Calu3 (cell line): Measurements from ENCODE around the gene RASAL3. TPM values are rescaled to one million over a fixed set of nuclear protein-coding genes. Genes with fewer than 3 reads are reported as not detected.

Experiments used
- Bru-seq: library from RNA; stranded (reverse); fragments of 400-500 nt; gene quantifications from one replicate; lab custom pipeline; 2021; lab: Mats Ljungman, UMichigan
- BruChase-seq, 2 experiments: library from RNA; stranded (reverse); fragments of 400-500 nt; gene quantifications; one replicate each; lab custom pipeline; 2021; lab: Mats Ljungman, UMichigan
- BruUV-seq: library from RNA; stranded (reverse); fragments of 400-500 nt; replicated peaks from 2 replicates; lab custom pipeline; 2021; lab: Mats Ljungman, UMichigan
- CTCF ChIA-PET: fragments of 300-600 bp; sonication (Branson Sonifier 250); formaldehyde crosslinking; loops from one replicate; lab custom pipeline; 2022; ENCODE audit warnings: antibody characterized with exemption; lab: Charles Lee
- DNase-seq: peaks from one replicate; pipeline ENCODE4 v3.0.0; 2022
- H3K27ac Mint-ChIP-seq: one replicate; pipeline ENCODE4 v1.8.0; 2022; ENCODE audit warnings: mixed read lengths; ENCODE audit not compliant: unreplicated experiment
- H3K27me3 Mint-ChIP-seq: one replicate; pipeline ENCODE4 v1.8.0; 2022; ENCODE audit warnings: mixed read lengths; ENCODE audit not compliant: unreplicated experiment
- H3K36me3 Mint-ChIP-seq: one replicate; pipeline ENCODE4 v1.8.0; 2022; ENCODE audit warnings: mild to moderate bottlenecking, moderate library complexity, mixed read lengths; ENCODE audit not compliant: insufficient read depth, unreplicated experiment
- H3K4me1 Mint-ChIP-seq: one replicate; pipeline ENCODE4 v1.8.0; 2022; ENCODE audit warnings: mild to moderate bottlenecking, low read depth, mixed read lengths; ENCODE audit not compliant: unreplicated experiment
- H3K4me3 Mint-ChIP-seq: one replicate; pipeline ENCODE4 v1.8.0; 2022; ENCODE audit warnings: mild to moderate bottlenecking, low read depth, moderate library complexity, mixed read lengths; ENCODE audit not compliant: unreplicated experiment
- H3K9me3 Mint-ChIP-seq: one replicate; pipeline ENCODE4 v1.8.0; 2022; ENCODE audit warnings: low read depth, mixed read lengths; ENCODE audit not compliant: unreplicated experiment
- CTCF ChIP-seq: fragments of 200-600 bp; IDR thresholded peaks from one replicate; pipeline ENCODE4 v1.8.0; 2022; ENCODE audit warnings: antibody characterized with exemption; ENCODE audit not compliant: unreplicated experiment
- intact Hi-C: fragments of 100-400 bp; cut with micrococcal nuclease; formaldehyde crosslinking; loops from one replicate; pipeline ENCODE4 v1.10.0; 2022; ENCODE audit not compliant: unreplicated experiment
- long read RNA-seq: library from polyadenylated mRNA; stranded (forward); transcript quantifications from one replicate; pipeline ENCODE4 v2.0.0, GENCODE V29; 2022
- total RNA-seq: library from RNA; stranded (reverse); gene quantifications from 2 replicates; pipeline ENCODE4 v1.2.3, GENCODE V29; 2022

Gene RASAL3
- total RNA-seq (not detected in 2 replicates), Bru-seq, nascent RNA (not detected), BruChase-seq, experiment 1, labeled RNA remaining after a 6-hour chase (not detected), BruChase-seq, experiment 2, labeled RNA remaining after a 2-hour chase (not detected)
- long read RNA-seq = 0 reads

- no peaks in the 10 kb centered on the region for H3K4me1 Mint-ChIP-seq
- H3K27ac Mint-ChIP-seq = no peak within 1 kb of the TSS
- no peak for DNase-seq
- no peaks in the 10 kb centered on the region for H3K9me3 Mint-ChIP-seq
- no peaks in the 10 kb centered on the region for H3K36me3 Mint-ChIP-seq
- no TSS peak for BruUV-seq
- H3K4me3 Mint-ChIP-seq = no peak within 1 kb of the TSS
- peaks cover 39% of the 10 kb centered on the region for H3K27me3 Mint-ChIP-seq
- CTCF ChIA-PET = interaction anchor here (0.6 kb wide), 1 partner anchor 1804 kb away, joined by 3 read pairs; no protein-coding TSS in a partner anchor
- intact Hi-C loops = no loop called here
- no peak for TF ChIP-seq CTCF
These were observed at the start of gene RASAL3 for GRCh38 chr19:15464394-15465385. RASAL3 (minus strand) TSS chr19:15464544; CDS start chr19:15464358, 186 bp downstream.

DNA sequence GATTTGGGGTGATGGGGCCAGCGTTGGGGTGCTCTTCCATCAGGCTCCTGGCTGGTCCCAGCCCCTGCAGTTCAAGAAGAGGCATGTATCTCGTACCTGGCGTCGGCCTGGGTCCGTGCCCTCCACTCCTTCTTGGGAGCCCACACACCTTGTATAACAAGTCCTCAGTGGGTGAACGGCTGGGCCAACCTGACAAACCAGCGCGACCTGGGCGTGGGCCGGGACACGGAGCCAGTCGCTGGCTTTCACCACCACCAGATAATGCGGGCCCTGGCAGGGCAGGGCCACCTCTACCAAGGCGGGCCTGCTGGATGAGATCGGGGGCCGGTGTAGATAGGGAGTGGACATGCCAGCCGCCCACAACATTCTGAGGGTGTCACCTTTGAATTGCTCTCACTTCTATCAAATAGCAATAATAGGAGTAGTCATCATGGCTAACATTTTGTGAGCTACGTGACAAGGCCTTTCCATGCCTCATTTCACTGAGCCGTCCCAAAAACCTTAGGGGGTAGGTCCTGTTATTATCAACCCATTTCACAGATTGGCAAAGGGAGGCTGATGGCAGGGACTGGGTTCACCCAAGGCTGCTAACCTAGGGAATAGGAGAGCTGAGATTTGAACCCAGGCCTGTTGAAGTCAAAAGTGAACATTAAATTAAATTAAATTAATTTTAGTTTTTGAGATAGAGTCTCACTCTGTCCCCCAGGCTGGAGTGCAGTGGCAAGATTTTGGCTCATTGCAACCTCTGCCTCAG is 47.5 kb upstream of the RASAL3 start:
- Mint-ChIP-seq H3K9me3 (no peaks in the 10 kb centered on the region), H3K4me3 (no peak overlapping the region), H3K27ac (no peak overlapping the region), H3K27me3 (peaks cover 47% of the 10 kb centered on the region), H3K36me3 (no peaks in the 10 kb centered on the region), H3K4me1 (no peaks in the 10 kb centered on the region)
- intact Hi-C loops = no loop called here
- no peak for DNase-seq
- no TSS peak for BruUV-seq
- CTCF ChIA-PET = no interaction called here
- no peak for TF ChIP-seq CTCF

- Mint-ChIP-seq H3K4me3 (no peak within 1 kb of the TSS), H3K9me3 (no peaks in the 10 kb centered on the region), H3K27ac (no peak within 1 kb of the TSS), H3K4me1 (no peaks in the 10 kb centered on the region), H3K27me3 (peaks cover 77% of the 10 kb centered on the region), H3K36me3 (no peaks in the 10 kb centered on the region)
- no peak for DNase-seq
- no TSS peak for BruUV-seq
- intact Hi-C loops = no loop called here
- CTCF ChIA-PET = no interaction called here
- no peak for TF ChIP-seq CTCF
These were observed 43.8 kb upstream of the RASAL3 start, which contains the start of gene CYP4F22 for GRCh38 chr19:15508035-15508710. CYP4F22 (plus strand) TSS chr19:15508525; CDS start chr19:15525337, 16,812 bp downstream.
